GM18873 (cell line): ENCODE results near the gene SLC1A7.

Source experiments
- ATAC-seq: cut with Tn5 transposase; IDR thresholded peaks from one replicate; pipeline ENCODE4 v1.9.1; 2021; ENCODE audit warnings: mild to moderate bottlenecking, moderate library complexity, moderate number of reproducible peaks; ENCODE audit not compliant: unreplicated experiment, low FRiP score

SLC1A7 gene

DNA sequence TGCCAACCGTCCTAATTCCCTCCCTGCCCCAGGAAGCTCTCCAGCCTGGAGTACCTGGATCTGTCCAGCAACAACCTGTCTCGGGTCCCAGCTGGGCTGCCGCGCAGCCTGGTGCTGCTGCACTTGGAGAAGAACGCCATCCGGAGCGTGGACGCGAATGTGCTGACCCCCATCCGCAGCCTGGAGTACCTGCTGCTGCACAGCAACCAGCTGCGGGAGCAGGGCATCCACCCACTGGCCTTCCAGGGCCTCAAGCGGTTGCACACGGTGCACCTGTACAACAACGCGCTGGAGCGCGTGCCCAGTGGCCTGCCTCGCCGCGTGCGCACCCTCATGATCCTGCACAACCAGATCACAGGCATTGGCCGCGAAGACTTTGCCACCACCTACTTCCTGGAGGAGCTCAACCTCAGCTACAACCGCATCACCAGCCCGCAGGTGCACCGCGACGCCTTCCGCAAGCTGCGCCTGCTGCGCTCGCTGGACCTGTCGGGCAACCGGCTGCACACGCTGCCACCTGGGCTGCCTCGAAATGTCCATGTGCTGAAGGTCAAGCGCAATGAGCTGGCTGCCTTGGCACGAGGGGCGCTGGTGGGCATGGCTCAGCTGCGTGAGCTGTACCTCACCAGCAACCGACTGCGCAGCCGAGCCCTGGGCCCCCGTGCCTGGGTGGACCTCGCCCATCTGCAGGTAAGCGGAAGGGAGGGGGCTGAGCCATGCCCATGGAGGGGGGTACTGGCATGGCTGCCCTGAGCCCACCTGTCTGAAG lies 63.9 kb downstream of the SLC1A7 start:
- no peak for ATAC-seq

DNA sequence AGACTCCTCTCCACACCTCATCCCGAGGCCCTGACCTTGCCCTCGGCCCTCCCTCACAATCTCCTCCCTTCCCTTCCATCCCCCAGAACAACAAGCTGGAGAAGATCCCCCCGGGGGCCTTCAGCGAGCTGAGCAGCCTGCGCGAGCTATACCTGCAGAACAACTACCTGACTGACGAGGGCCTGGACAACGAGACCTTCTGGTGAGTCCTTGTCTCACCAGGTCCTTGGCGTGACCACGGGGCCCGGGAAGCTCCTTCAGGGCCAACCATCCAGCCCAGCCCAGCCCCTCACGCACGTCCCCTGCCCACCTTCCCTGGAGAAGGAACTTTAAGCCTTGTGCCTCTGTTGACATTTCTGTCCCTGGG lies 64.9 kb downstream of the SLC1A7 start:
- ATAC-seq: no peak

- no peak for ATAC-seq
Observed at GRCh38 chr1:53076721-53077598, 65.5 kb downstream of the SLC1A7 start.

GRCh38 chr1:53076165-53076564 lies 66.3 kb downstream of the SLC1A7 start:
- ATAC-seq: no peak

- no peak for ATAC-seq
Observed at GRCh38 chr1:53075761-53076163, 66.7 kb downstream of the SLC1A7 start.

- no peak for ATAC-seq
Observed at GRCh38 chr1:53075206-53075605, 67.2 kb downstream of the SLC1A7 start.

GRCh38 chr1:53074313-53075154 lies 67.9 kb downstream of the SLC1A7 start:
- no peak for ATAC-seq

DNA sequence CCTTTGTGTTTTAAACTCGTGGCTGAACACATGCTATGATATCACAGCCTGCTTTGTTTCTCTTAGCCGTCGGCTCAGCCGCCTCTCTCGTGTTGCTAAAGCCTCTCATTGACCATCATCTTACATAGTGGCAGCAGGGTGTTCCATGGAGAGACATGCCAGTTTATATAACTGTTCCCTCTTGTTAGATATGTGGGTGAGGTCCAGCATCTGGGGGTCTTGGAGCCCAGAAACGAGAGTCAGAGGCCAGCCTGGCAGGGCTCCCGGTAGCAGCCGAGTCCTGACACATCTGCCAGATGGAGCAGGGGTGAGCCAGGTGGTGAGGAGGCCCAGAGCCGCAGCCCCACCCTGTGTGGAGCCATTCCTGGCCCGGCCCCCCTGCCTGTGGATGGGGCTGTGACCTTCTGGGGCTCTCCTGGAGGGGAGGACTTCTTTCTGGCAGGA lies 68.5 kb downstream of the SLC1A7 start:
- no peak for ATAC-seq

DNA sequence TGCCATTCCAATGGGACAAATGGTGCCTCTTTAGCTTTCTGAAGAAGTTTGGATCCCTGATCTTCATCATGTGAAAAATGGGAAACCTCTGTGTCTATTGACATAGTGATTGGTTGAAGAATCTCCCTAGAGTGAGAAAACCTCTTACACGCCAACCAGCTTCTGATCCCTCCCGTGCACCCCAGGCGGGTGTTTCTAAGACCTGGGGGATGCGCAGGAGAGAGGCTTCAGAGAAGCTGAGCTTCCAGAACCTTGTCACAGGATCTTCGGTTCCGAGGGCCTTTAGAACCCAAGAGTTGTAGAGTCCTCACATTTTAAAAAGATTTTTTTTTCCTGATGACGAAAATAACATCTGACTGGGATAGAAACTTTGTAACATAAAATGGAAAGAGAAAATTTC lies 69.2 kb downstream of the SLC1A7 start:
- ATAC-seq: no peak

- ATAC-seq: no peak
Observed at GRCh38 chr1:53071915-53072314, 70.5 kb downstream of the SLC1A7 start.

DNA sequence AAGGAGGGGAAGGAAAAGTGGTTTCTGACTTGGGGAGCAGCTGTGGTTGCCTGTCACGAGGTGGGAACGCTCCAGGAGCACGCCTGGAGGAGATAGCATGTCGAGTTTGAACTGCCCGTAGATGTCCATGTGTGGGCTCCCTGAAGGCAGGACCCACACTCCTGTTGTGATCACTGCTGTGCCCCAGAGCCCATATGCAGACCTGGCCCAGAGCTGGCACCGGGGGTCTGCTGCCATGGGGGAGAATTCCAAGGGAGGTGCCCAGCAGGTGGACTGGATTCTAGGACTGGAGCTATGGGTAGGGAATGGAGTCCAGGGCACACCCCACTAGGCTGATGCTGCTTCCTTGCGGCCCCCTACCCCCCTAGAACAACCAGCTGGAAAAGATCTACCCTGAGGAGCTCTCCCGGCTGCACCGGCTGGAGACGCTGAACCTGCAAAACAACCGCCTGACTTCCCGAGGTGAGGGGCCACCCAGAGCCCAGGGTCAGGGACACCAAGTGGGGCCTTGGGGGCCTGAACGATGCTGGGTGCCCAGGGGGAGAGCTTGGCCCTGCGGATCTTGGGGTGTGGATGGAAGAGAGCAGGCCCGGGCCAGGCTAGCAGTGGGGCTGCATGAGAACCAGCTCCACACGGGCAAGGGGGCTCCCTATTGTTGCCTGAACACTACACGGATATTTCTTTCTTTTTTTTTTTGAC lies 71.1 kb downstream of the SLC1A7 start:
- ATAC-seq: no peak

GRCh38 chr1:53070621-53071020 lies 71.8 kb downstream of the SLC1A7 start:
- no peak for ATAC-seq

GRCh38 chr1:53069663-53070327 lies 72.6 kb downstream of the SLC1A7 start:
- ATAC-seq: no peak

DNA sequence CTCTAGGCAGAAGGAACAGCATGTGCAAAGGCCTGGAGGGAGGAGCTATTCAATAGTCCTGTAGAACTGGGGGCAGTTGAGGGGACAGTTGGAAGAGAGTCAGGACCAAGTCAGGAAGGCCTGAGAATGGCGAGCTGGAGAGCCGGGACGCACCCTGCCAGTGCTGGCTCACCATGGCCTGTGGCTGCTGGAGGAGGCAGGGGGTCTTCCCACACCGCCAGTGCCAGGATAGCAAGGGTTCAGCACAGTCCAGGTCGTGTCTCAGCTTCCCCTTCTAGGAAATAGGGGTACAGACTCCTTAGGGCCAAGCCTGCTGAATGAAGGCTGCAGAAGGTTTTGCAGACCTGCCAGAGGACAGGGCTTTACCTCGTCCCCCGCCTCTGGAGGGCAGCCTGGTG lies 73.2 kb downstream of the SLC1A7 start:
- no peak for ATAC-seq

GRCh38 chr1:53068314-53069099 lies 73.9 kb downstream of the SLC1A7 start:
- ATAC-seq: no peak

GRCh38 chr1:53067886-53068285 lies 74.6 kb downstream of the SLC1A7 start:
- ATAC-seq: no peak

DNA sequence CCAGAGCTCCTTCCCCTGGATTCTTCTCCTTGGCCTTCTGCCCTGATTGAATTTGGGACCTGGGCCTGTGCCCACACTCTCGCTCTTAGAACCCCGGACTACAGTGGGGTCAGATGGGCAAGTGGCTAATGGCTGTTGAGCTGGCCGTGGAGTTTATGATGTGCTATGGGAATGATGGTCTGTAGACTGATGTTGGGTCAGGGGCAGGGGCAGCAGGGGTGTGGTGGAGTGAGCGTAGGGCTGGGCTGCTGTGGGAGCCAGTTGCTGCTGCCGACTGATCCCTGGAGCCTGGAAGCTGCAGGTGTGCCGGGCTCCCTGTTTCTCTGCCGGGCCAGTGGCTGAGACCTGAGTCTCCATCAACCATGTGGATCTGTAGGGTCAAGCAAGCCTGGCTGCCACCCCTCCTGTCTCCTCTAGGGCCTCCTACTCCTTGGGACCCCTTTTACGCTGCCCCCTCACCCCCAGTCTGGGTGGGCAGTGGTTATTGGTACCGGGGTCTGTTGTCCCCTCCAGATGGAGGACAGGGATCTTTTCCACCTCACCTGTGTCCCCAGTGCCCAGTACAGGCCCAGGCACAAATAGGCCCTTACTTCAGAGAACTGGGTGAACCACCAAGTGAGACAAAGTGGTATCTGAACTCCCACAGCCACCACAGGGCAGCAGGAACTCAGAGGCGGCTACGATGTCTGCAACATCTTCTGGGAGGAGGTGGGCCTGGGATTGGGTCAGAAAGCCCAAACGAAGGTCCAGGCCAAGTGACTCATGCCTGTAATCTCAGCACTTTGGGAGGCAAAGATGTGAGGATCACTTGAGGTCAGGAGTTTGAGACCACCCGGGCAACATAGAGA lies 75.3 kb downstream of the SLC1A7 start:
- no peak for ATAC-seq

- no peak for ATAC-seq
Observed at GRCh38 chr1:53066488-53066887, 76.0 kb downstream of the SLC1A7 start.
